22Rv1 (cell line): Measurements from ENCODE around the gene EXOG.

Experiments used
- ZFX ChIP-seq: fragments of 450-650 bp; IDR thresholded peaks from 2 replicates; pipeline ENCODE4 v1.6.1; 2017; ENCODE audit warnings: antibody characterized with exemption, borderline replicate concordance
- TF ChIP-seq, protein P1 (sequence below): fragments of 450-650 bp; IDR thresholded peaks from 2 replicates; pipeline ENCODE4 v1.5.1; 2017; ENCODE audit warnings: mild to moderate bottlenecking

DNA sequence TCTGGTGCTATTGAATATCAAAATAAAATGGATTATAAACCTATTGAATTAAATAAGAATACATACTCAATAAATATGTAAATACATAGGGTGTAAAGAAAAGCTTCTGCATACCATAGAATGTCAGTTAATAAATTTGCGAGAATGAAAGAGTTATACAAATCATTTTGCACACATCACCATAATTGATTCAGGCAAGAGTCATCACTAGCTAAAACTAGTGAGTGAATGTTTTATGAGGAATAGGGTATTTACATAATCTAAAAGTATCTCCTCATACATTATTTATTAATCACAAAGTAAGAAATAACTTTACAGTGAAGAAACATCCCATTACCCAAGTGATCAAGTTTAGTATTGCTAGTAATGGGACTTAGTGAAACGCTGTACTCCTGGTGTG is 13.6 kb downstream of the EXOG start:
- TF ChIP-seq, protein P1, sequence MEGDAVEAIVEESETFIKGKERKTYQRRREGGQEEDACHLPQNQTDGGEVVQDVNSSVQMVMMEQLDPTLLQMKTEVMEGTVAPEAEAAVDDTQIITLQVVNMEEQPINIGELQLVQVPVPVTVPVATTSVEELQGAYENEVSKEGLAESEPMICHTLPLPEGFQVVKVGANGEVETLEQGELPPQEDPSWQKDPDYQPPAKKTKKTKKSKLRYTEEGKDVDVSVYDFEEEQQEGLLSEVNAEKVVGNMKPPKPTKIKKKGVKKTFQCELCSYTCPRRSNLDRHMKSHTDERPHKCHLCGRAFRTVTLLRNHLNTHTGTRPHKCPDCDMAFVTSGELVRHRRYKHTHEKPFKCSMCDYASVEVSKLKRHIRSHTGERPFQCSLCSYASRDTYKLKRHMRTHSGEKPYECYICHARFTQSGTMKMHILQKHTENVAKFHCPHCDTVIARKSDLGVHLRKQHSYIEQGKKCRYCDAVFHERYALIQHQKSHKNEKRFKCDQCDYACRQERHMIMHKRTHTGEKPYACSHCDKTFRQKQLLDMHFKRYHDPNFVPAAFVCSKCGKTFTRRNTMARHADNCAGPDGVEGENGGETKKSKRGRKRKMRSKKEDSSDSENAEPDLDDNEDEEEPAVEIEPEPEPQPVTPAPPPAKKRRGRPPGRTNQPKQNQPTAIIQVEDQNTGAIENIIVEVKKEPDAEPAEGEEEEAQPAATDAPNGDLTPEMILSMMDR = no peak
- no peak for TF ChIP-seq ZFX
